ENCODE data around the gene GOLGA3. TPM values are rescaled to one million over a fixed set of nuclear protein-coding genes. Genes with fewer than 3 reads are reported as not detected.

Gene GOLGA3
- total RNA-seq, 1 experiment from 2014 or later = 14.9 TPM

DNA sequence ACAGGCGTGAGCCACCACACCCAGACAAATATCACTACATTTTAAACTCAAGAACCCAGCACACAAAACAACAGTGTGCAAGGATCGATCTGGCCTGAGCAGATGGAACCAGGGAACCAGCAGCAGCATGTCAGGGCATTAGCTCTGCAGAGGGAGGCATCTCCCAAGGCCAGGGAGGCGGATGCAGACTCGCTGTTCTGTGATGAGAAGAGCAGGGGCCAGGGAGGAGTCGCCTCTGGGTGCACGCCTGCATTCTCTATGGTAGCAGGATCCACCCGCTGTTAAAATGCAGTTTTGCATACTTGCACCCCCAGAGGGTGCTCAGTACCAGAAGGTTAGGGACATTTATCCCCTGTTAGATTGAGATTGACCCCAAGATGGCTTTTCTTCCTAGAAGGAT lies 100.2 kb downstream of the GOLGA3 start:
- H3K9me3 ChIP-seq (ENCODE audit: low read length) = no peaks in the 10 kb centered on the region
- no peak overlapping the region for H3K9ac ChIP-seq (ENCODE audit: low read length)
- H3K9me2 ChIP-seq (replicated peaks; ENCODE audit: insufficient read depth, low read length) = no peaks in the 10 kb centered on the region
- H3K27me3 ChIP-seq (ENCODE audit: low read length) = no peaks in the 10 kb centered on the region
- H2AFZ ChIP-seq (ENCODE audit: low read length) = no peak overlapping the region
- no peak overlapping the region for H3K4me2 ChIP-seq (ENCODE audit: low read depth, low read length, poor library complexity, severe bottlenecking)
- 0 out of 2 replicates have a peak, but pooled peaks cover 3% of the 10 kb centered on the region for H3K79me2 ChIP-seq (ENCODE audit: low read length)
- H4K20me1 ChIP-seq (ENCODE audit: insufficient read depth, low read depth, low read length) = no peaks in the 10 kb centered on the region
- DNase-seq = no peak
- no peaks in the 10 kb centered on the region for H3K4me1 ChIP-seq (ENCODE audit: low read length)
- no peak overlapping the region for H3K4me3 ChIP-seq (ENCODE audit: low read length)
- H3K27ac ChIP-seq (ENCODE audit: low read length) = no peak overlapping the region
- H3K36me3 ChIP-seq (ENCODE audit: insufficient read depth, low read length) = peaks cover 25% of the 10 kb centered on the region

- Histone ChIP-seq H3K9ac (ENCODE audit: low read length) (no peak overlapping the region), H3K9me2 (replicated peaks; ENCODE audit: insufficient read depth, low read length) (no peaks in the 10 kb centered on the region), H3K4me1 (ENCODE audit: low read length) (no peaks in the 10 kb centered on the region), H3K9me3 (ENCODE audit: low read length) (no peaks in the 10 kb centered on the region), H3K27me3 (ENCODE audit: low read length) (no peaks in the 10 kb centered on the region), H2AFZ (ENCODE audit: low read length) (no peak overlapping the region), H3K27ac (ENCODE audit: low read length) (no peak overlapping the region), H3K79me2 (ENCODE audit: low read length) (0 out of 2 replicates have a peak, but pooled peaks cover 3% of the 10 kb centered on the region), H3K36me3 (ENCODE audit: insufficient read depth, low read length) (peaks cover 26% of the 10 kb centered on the region), H3K4me3 (ENCODE audit: low read length) (no peak overlapping the region), H3K4me2 (ENCODE audit: low read depth, low read length, poor library complexity, severe bottlenecking) (no peak overlapping the region), H4K20me1 (ENCODE audit: insufficient read depth, low read depth, low read length) (no peaks in the 10 kb centered on the region)
- DNase-seq = no peak
Measured at GRCh38 chr12:132727091-132727794, 101.4 kb downstream of the GOLGA3 start.

GRCh38 chr12:132726386-132726785 lies 102.3 kb downstream of the GOLGA3 start:
- Histone ChIP-seq H3K9me2 (replicated peaks; ENCODE audit: insufficient read depth, low read length) (no peaks in the 10 kb centered on the region), H3K4me1 (ENCODE audit: low read length) (no peaks in the 10 kb centered on the region), H2AFZ (ENCODE audit: low read length) (no peak overlapping the region), H3K79me2 (ENCODE audit: low read length) (0 out of 2 replicates have a peak, but pooled peaks cover 3% of the 10 kb centered on the region), H3K4me2 (ENCODE audit: low read depth, low read length, poor library complexity, severe bottlenecking) (no peak overlapping the region), H3K9ac (ENCODE audit: low read length) (no peak overlapping the region), H3K27me3 (ENCODE audit: low read length) (no peaks in the 10 kb centered on the region), H3K4me3 (ENCODE audit: low read length) (no peak overlapping the region), H3K27ac (ENCODE audit: low read length) (no peak overlapping the region), H4K20me1 (ENCODE audit: insufficient read depth, low read depth, low read length) (0 out of 2 replicates have a peak, but pooled peaks cover under 1% of the 10 kb centered on the region), H3K9me3 (ENCODE audit: low read length) (no peaks in the 10 kb centered on the region), H3K36me3 (ENCODE audit: insufficient read depth, low read length) (peaks cover 24% of the 10 kb centered on the region)
- DNase-seq = no peak

GRCh38 chr12:132724506-132725241 lies 104.0 kb downstream of the GOLGA3 start:
- Histone ChIP-seq H4K20me1 (ENCODE audit: insufficient read depth, low read depth, low read length) (peaks cover 9% of the 10 kb centered on the region; the same call in 1 of the 2 replicates), H3K79me2 (ENCODE audit: low read length) (0 out of 2 replicates have a peak, but pooled peaks cover 3% of the 10 kb centered on the region), H3K27ac (ENCODE audit: low read length) (no peak overlapping the region), H3K36me3 (ENCODE audit: insufficient read depth, low read length) (peaks cover 24% of the 10 kb centered on the region), H2AFZ (ENCODE audit: low read length) (no peak overlapping the region), H3K4me1 (ENCODE audit: low read length) (no peaks in the 10 kb centered on the region), H3K4me3 (ENCODE audit: low read length) (no peak overlapping the region), H3K27me3 (ENCODE audit: low read length) (no peaks in the 10 kb centered on the region), H3K9ac (ENCODE audit: low read length) (no peak overlapping the region), H3K4me2 (ENCODE audit: low read depth, low read length, poor library complexity, severe bottlenecking) (no peak overlapping the region), H3K9me2 (replicated peaks; ENCODE audit: insufficient read depth, low read length) (no peaks in the 10 kb centered on the region), H3K9me3 (ENCODE audit: low read length) (no peaks in the 10 kb centered on the region)
- no peak for DNase-seq

DNA sequence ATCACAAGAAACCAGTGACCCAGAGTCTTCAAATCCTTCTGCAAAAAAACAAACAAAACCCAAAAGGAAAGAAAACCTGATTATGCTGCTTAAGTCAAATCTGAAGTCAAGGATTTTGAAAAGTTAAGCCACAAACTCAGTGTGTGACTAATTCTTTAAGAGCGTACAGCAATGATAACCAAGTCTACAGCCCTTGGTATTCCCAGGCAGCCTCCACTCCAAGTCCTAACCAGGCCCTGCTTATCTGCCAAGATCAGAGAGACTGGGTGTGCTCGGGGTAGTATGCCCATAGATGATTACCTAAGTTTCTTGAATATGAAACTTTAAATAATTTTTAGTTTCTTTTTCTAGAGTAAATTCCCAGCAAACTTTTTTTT lies 104.9 kb downstream of the GOLGA3 start:
- H3K9me2 ChIP-seq (replicated peaks; ENCODE audit: insufficient read depth, low read length) = no peaks in the 10 kb centered on the region
- peaks cover 28% of the 10 kb centered on the region for H3K36me3 ChIP-seq (ENCODE audit: insufficient read depth, low read length)
- no peaks in the 10 kb centered on the region for H3K9me3 ChIP-seq (ENCODE audit: low read length)
- DNase-seq = no peak
- no peak overlapping the region for H2AFZ ChIP-seq (ENCODE audit: low read length)
- peaks cover 8% of the 10 kb centered on the region for H3K79me2 ChIP-seq (ENCODE audit: low read length)
- H3K4me1 ChIP-seq (ENCODE audit: low read length) = peaks cover 3% of the 10 kb centered on the region
- no peak overlapping the region for H3K9ac ChIP-seq (ENCODE audit: low read length)
- no peaks in the 10 kb centered on the region for H3K27me3 ChIP-seq (ENCODE audit: low read length)
- H4K20me1 ChIP-seq (ENCODE audit: insufficient read depth, low read depth, low read length) = peaks cover 16% of the 10 kb centered on the region; the same call in 1 of the 2 replicates
- no peak overlapping the region for H3K27ac ChIP-seq (ENCODE audit: low read length)
- no peak overlapping the region for H3K4me3 ChIP-seq (ENCODE audit: low read length)
- H3K4me2 ChIP-seq (ENCODE audit: low read depth, low read length, poor library complexity, severe bottlenecking) = no peak overlapping the region

- Histone ChIP-seq H3K9me2 (replicated peaks; ENCODE audit: insufficient read depth, low read length) (no peaks in the 10 kb centered on the region), H3K4me3 (ENCODE audit: low read length) (no peak overlapping the region), H3K4me1 (ENCODE audit: low read length) (peaks cover 5% of the 10 kb centered on the region), H3K27ac (ENCODE audit: low read length) (no peak overlapping the region), H3K4me2 (ENCODE audit: low read depth, low read length, poor library complexity, severe bottlenecking) (no peak overlapping the region), H3K9ac (ENCODE audit: low read length) (no peak overlapping the region), H3K36me3 (ENCODE audit: insufficient read depth, low read length) (peaks cover 25% of the 10 kb centered on the region), H2AFZ (ENCODE audit: low read length) (no peak overlapping the region), H4K20me1 (ENCODE audit: insufficient read depth, low read depth, low read length) (peaks cover 16% of the 10 kb centered on the region; the same call in 1 of the 2 replicates), H3K27me3 (ENCODE audit: low read length) (no peaks in the 10 kb centered on the region), H3K9me3 (ENCODE audit: low read length) (no peaks in the 10 kb centered on the region), H3K79me2 (ENCODE audit: low read length) (peaks cover 7% of the 10 kb centered on the region)
- no peak for DNase-seq
Measured at GRCh38 chr12:132723015-132723763, 105.5 kb downstream of the GOLGA3 start.

- Histone ChIP-seq H3K36me3 (ENCODE audit: insufficient read depth, low read length) (peaks cover 19% of the 10 kb centered on the region), H3K9me2 (replicated peaks; ENCODE audit: insufficient read depth, low read length) (no peaks in the 10 kb centered on the region), H3K4me3 (ENCODE audit: low read length) (no peak overlapping the region), H4K20me1 (ENCODE audit: insufficient read depth, low read depth, low read length) (peaks cover 16% of the 10 kb centered on the region; the same call in 1 of the 2 replicates), H2AFZ (ENCODE audit: low read length) (no peak overlapping the region), H3K79me2 (ENCODE audit: low read length) (peaks cover 12% of the 10 kb centered on the region), H3K4me2 (ENCODE audit: low read depth, low read length, poor library complexity, severe bottlenecking) (no peak overlapping the region), H3K4me1 (ENCODE audit: low read length) (peaks cover 5% of the 10 kb centered on the region), H3K27me3 (ENCODE audit: low read length) (no peaks in the 10 kb centered on the region), H3K27ac (ENCODE audit: low read length) (no peak overlapping the region), H3K9ac (ENCODE audit: low read length) (no peak overlapping the region), H3K9me3 (ENCODE audit: low read length) (no peaks in the 10 kb centered on the region)
- no peak for DNase-seq
Measured at GRCh38 chr12:132720606-132721345, 107.9 kb downstream of the GOLGA3 start.
